Ishikawa (cell line): ENCODE data around the gene FDX1.

Experiments
- CEBPB ChIP-seq: IDR thresholded peaks from 2 replicates; pipeline ENCODE4 v1.6.1; 2012
- EGR1 ChIP-seq: IDR thresholded peaks from 2 replicates; pipeline ENCODE4 v1.6.1; 2012
- EP300 ChIP-seq: IDR thresholded peaks from 2 replicates; pipeline ENCODE4 v1.6.1; 2012; ENCODE audit warnings: borderline replicate concordance
- MAX ChIP-seq: IDR thresholded peaks from 2 replicates; pipeline ENCODE4 v1.6.1; 2012
- REST ChIP-seq: IDR thresholded peaks from 2 replicates; pipeline ENCODE4 v1.6.1; 2012; ENCODE audit warnings: low read depth, mild to moderate bottlenecking
- TAF1 ChIP-seq: IDR thresholded peaks from 2 replicates; pipeline ENCODE4 v1.6.1; 2012; ENCODE audit warnings: low read depth, mild to moderate bottlenecking
- TCF12 ChIP-seq: IDR thresholded peaks from 2 replicates; pipeline ENCODE4 v1.6.1; 2012; ENCODE audit warnings: low read depth
- USF1 ChIP-seq: IDR thresholded peaks from 2 replicates; pipeline ENCODE4 v1.6.1; 2012

- TF ChIP-seq EGR1: no peak
- TF ChIP-seq TCF12: no peak
- no peak for TF ChIP-seq REST
- TF ChIP-seq EP300: no peak
- no peak for TF ChIP-seq MAX
- TF ChIP-seq CEBPB: no peak
- no peak for TF ChIP-seq TAF1
- no peak for TF ChIP-seq USF1
Observed at GRCh38 chr11:110431674-110432073, 1.9 kb downstream of the FDX1 start.
